DND-41 (cell line): ENCODE results near the gene EZH1.

Experiments
- EZH2 ChIP-seq: IDR thresholded peaks from 3 replicates; pipeline ENCODE4 v1.6.1; 2012; ENCODE audit warnings: borderline replicate concordance, low read depth, mild to moderate bottlenecking, moderate library complexity, low read length, inconsistent platforms; ENCODE audit not compliant: severe bottlenecking
- TF ChIP-seq, protein P1 (sequence below): IDR thresholded peaks from 2 replicates; pipeline ENCODE4 v1.5.1; 2012; ENCODE audit warnings: borderline replicate concordance, low read length, moderate library complexity, mild to moderate bottlenecking; ENCODE audit not compliant: poor library complexity, severe bottlenecking; ENCODE audit errors: extremely low read depth

DNA sequence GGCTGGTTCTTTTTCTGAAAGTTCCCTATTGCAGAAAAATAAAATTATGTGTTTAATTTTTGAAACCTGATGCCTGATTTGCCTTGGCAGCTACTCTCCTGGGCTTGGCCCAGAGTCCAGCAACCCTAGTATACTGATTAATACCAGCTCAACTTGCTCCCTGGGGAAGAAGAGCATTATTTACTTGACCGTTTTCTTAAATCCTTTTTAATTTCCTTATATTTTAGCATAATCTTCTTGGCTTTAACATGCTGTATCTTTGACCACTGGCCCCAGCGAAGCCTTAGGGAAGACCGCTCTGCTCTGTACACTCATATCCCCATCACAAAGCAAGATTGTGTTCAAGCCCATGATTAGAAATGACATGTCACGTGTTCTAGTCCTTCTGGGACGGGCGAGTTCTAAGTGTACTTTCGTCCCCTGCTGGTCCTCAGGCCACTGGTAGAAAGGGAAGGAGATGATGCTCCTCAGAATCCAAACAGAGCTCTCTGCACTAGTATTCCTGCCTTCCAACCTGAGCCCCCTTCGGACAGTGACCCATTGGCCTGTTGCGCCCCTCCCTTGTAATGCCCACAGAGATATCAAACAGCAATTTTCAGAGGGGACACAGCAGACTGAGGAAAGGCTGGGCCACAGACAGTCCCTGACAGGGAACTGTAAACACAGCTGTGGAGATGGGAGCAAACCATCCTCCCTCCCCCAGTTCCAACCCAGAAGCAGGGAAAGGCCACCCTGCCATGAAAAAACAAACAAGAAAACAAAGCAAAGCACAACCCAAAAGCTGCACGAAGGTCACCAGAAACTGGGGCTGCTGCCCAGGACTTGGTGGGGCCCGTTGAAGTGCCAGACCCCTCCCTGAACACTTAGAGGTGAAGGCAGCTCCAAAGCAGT is 4.3 kb upstream of the EZH1 start:
- TF ChIP-seq, protein P1, sequence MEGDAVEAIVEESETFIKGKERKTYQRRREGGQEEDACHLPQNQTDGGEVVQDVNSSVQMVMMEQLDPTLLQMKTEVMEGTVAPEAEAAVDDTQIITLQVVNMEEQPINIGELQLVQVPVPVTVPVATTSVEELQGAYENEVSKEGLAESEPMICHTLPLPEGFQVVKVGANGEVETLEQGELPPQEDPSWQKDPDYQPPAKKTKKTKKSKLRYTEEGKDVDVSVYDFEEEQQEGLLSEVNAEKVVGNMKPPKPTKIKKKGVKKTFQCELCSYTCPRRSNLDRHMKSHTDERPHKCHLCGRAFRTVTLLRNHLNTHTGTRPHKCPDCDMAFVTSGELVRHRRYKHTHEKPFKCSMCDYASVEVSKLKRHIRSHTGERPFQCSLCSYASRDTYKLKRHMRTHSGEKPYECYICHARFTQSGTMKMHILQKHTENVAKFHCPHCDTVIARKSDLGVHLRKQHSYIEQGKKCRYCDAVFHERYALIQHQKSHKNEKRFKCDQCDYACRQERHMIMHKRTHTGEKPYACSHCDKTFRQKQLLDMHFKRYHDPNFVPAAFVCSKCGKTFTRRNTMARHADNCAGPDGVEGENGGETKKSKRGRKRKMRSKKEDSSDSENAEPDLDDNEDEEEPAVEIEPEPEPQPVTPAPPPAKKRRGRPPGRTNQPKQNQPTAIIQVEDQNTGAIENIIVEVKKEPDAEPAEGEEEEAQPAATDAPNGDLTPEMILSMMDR, result no peak
- TF ChIP-seq EZH2, result no peak
